ENCODE data around the gene DSN1.

DSN1 gene

DNA sequence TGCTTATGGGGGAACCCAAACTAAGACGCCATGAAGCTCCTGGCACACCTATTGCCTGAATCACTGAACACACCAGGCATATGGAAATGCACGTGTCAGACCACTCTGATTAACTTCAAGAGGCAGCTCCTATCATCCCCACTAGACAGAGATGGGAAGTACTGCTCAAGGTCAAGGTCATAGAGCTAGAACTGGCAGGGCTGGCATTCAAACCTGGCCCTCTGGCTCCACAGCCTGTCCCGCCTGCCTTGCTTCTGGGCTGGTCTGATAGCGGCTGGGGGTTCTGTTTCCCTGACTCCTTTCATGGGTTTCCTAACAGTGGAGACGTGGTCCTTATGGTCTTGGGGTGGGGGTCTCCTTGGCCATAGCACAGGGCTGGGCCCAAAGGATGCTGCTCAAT, 22.6 kb upstream of the DSN1 start:
- DNase-seq (ENCODE audit: low read depth, low spot score), result no peak

DNA sequence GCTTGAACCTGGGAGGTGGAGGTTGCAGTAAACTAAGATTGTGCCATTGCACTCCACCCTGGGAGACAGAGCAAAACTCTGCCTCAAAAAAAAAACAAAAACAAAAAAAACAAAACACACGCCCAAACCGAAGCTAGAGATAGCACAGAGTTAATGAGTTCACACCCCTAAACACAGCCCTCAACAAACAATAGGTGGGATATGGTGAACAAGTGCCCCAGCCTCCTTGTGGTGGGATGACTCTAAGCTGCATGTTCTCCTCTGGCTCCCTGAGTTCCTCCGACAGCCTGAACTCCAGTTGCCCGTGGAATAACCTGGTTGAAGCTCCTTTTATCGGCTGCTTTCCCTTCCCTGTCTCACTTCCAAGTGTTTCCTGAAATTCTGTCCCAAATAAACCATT, 22.1 kb upstream of the DSN1 start:
- DNase-seq (ENCODE audit: low read depth, low spot score), result no peak

DNA sequence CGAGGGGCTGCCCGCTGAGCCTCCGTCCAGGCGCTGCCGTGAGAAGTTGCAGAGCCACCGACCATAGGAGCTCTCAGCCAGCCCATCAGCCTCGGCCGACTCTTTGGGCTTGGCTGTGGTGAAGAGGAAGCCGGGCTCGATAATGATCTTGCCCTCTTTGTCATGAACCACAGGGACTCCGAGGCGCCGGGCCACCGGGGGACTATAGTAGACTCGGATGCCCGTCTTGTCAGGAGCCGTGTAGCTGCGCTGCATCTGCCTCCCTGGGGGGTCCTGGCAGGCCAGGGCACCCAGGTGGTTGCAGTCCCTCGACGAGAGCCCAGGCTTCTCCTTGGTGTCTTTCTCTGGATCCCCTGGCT, 20.5 kb upstream of the DSN1 start:
- DNase-seq (ENCODE audit: low read depth, low spot score), result no peak

DNA sequence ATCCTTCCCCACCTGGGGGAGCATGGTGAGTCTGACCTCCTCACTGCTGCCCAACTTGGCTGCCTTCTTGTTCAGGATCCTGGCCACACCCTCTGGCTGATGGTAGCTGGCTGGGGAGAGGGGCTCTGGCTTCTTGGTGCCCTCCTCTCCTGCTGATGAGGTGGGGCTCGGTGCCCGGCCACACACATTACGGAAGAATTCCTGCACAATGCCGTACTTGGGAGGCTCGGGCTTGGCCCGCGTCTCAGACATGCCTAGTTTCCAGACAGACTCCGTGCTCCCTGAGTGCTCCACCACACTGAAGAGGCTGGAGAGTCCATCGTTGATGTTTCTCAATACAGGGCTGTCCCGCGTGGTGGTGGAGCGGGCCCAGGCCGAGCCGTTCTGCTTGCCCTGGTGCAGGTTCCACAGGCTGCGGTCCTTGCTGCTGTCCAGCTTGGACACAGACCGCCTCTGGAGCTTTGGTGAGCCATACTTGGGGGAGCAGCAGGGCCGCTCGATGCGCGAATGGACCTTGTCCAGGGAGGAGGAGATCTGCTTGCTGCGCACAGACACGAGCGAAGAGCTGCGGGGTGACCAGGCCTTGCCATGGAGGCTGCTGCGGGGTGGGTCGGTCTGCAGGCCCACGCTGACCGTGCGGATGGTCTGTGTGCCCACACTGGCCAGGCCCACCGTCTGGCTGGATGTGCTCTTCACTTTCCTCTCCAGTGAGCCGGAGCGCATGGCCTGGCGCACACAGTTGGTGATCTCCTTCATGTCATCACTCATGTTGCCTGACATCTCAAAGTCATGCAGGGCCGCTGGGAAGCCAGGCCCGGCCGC, 19.9 kb upstream of the DSN1 start:
- no peak for DNase-seq (ENCODE audit: low read depth, low spot score)

DNA sequence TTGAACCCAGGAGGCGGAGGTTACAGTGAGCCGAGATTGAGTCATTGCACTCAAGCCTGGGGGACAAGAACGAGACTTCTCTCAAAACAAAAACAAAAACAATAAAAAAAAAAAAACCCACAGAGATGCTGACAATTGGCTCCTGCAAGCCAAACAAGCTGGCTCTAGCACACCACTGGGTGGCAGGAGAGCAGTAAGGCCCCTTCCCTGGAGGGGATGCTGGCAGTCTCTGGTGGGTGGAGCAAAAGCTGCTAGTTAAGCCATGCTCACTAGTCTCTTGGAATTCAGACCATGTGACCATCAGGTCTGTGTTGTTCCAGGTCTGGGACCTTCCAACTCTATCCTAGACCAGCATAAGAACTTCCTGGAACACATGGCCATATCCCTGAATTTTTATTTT, 18.9 kb upstream of the DSN1 start:
- no peak for DNase-seq (ENCODE audit: low read depth, low spot score)

DNA sequence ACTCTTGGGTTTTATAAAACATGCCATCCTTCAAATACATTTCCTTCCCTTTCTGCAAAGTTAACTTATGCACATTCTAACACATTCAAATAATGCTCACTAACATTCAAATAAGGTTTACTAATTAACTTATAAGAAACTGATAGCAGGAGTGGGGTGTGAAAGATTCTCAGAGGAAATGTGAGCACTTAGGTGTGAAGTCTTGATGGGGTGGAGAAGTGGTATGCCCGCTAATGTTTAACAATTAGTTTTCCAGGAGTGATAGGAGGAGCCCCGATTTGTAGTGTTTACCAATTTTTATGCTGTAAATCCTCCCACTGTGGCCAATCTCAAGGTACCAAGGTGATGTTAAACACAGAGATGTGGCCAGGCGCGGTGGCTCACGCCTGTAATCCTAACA, 18.3 kb upstream of the DSN1 start:
- DNase-seq (ENCODE audit: low read depth, low spot score), result no peak

DNA sequence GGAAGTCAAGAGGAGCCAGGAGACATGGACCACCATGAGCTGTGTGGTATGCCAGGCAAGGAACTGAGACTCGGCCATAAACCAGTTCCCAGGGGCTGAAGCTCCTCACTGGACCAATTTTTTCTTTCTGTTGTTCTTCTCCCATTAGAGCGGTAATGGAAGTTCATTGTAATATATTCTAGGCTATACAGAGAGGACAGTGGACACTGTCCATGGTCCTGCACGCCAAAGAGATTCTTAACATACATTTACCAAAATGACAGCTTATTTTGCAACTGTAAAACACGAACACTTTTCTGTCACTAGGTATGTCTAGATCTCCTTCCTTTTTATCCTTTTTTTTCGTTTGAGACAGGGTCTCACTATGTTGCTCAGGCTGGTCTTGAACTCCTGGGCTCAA, 13.1 kb upstream of the DSN1 start:
- DNase-seq (ENCODE audit: low read depth, low spot score), result no peak

DNA sequence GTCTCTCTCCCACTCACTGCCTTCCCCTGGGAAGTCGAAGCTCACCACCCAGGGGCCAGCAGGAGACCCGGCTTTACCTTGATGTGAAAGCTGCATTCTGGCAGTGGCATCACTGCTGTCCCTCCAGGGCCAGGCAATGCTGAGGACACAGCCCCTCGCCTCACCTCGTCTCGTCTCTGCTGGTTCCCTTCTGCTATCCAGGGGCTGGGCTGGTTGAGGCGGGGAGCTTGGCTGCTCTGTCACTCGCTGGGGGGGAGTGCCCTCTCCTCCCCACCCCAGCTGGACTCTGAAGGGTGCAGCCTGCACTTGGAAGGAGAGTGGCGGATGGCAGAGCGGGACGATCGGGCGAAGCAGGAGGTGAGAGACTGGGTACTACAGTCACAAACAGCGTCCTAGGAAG, 12.7 kb upstream of the DSN1 start:
- no peak for DNase-seq (ENCODE audit: low read depth, low spot score)

DNA sequence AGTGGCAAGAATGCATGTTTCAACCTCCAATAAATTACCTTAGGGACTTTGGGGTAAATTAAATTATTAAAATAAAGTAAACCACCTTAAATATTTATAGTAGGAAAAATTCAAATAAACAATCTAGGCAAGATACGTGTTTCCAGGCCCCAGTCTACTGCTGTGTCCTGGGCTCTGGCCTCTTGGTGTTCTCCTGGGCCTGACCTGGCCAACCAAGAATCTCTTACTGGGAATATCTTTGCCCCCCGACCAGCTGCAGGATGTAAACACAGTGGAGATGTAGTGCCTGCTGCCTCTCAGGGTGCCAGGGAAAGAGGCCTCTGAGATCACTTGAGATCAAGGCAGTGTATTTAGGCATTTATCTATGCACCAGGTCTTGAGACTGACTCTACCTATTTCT, 11.7 kb upstream of the DSN1 start:
- no peak for DNase-seq (ENCODE audit: low read depth, low spot score)

DNA sequence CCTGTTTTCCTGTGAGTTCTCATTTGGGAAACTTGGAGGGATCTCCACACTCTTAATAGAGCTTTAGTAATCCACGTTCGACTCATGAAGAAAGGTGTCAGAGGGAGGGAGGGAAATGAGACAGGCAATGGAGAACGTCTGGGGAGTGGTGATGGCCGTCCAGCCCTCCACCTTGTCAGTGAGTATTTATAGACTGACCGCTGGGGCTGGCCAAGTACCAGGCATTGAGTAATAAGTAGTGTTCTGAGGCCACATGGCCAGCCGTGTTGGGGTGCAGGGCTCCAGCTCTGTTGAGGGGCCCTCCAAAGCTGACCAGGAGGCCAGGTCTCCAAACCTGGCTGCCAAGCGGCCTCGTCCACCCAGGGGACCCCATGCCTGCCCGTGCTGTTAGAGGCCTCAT, 11.3 kb upstream of the DSN1 start:
- no peak for DNase-seq (ENCODE audit: low read depth, low spot score)

DNA sequence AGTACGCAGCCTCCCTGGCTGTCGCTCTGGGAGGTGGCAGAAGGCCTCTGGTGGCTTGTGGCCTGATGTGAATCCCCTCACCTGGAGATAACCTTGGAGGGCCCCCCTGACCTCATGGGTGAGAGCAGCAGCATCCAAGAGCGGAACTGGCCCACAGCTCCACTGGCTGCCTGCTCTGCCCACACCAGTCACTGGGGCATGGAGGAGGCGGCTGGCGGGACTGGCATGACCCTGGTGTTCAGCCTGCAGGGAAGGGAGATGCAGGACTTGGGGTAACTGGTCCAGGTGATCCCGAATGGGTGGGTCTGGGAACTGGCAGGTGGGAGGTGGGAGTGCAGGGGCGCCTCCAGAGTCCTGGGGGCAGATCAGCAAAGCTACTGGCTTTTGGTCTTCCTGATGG, 10.6 kb upstream of the DSN1 start:
- no peak for DNase-seq (ENCODE audit: low read depth, low spot score)

DNA sequence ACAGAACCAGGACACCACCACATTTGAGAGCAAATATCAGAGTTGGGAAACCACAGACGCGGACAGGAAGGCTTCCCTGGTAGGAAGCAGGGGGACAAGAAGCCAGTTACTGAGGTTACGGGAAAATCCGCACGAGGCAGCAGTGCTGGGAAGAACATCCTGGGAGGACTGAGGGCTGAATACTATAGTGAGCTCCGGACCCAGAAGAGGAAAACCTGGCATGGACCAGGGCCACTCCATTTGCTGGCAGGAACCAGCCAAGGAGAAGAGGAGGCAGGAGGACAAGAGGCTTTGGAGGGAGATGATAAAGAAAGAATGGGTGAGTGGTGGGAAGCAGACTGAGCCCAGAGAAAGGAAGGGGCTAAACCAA, 6.1 kb upstream of the DSN1 start:
- peak; percentile 25 for DNase-seq (ENCODE audit: low read depth, low spot score)

DNA sequence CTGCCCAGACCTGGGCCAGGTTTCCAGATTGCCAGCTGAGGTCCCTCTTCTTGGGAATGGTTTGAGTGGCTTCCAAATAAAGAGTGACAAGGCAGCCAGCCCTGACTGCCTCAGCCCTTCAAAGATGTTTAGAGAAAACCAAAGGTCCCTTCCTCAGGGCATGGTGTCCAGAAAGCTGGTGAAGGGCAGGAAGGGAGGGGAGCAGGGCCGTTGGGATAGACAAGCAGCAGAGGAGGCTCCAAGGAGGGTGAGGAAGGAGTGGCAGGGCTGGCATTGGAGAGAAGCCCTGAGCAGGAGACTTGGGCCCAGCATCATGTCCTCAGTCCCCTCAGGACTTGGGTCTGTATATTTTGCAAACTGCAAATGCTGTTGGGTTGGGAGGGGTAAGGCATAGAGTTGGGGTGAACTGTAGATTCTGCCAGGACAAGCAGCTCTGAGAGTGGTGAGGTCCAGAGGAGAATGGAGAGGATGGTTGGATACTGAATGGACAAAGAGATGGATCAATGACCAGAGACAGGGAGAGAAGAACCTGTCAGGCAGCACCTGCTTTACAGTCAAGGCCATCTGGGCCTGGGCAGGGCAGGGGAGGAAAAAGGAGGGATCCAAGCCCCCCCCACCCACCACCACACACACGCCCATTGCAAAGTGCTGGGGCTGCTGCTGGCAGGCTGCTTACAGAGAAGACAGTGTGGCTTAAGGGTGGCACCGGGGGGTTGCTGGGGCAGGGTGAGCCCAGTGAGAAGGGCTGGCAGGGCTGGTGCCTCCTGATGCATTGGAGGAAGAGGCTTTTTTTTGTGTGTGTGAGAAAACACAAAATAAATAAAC, 5.5 kb upstream of the DSN1 start:
- no peak for DNase-seq (ENCODE audit: low read depth, low spot score)

DNA sequence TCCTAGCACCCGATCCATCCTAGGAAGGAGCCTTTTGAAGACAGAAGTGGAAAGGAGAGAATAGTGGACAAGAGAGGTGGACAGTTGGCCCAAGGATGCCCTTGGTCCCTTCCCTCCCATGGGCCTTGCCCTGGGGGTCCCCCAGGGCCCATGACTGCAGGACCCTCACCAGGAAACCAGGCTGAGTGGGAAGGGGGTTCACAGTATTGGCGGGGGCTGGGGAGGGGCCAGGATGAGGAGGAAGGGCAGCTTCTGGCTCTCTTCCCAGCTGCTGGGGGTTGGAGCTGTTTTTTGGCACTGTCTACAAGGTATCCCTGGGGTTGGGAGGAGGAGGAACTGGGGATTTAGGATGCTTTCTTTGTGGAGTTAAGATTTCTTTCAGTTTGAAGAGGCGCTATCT, 4.0 kb upstream of the DSN1 start:
- no peak for DNase-seq (ENCODE audit: low read depth, low spot score)

DNA sequence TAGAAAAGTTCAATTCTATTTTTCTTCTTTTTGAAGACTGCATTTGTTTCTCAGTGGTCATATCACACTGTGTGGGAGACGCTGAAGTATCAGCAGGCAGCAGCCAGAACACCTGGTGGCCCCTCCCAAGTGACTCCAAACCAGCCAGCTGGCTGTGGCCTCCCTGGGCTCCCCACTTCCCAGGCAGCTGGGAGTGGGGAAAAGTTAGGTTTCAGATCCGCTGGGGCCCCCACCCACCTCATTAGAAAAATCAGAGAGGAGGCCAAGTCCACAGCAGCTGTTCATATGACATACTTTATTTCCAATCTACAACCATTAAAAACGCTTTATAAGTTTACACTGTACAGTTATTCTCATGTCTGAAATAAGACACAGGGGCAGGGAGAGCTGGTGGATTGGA, 3.6 kb upstream of the DSN1 start:
- DNase-seq (ENCODE audit: low read depth, low spot score), result no peak

DNA sequence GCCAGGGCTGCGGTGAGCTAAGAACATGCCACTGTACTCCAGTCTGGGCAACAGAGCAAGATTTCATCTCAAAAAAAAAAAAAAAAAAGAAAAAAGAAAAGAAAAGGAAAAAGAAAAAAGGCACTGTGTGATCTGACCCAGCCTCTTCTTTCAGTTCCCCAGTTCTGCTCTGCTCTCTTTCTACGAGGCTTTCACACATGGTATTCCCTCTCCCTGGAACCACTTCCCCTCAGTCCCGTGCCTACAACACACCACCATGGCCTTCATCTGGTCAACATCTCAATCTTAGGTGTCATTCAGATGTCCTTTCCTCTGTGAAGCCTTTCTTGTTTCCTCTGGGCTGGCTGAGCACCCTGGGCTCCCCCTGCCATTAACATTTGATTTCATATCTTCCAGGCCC, 2.3 kb upstream of the DSN1 start:
- no peak for DNase-seq (ENCODE audit: low read depth, low spot score)

DNA sequence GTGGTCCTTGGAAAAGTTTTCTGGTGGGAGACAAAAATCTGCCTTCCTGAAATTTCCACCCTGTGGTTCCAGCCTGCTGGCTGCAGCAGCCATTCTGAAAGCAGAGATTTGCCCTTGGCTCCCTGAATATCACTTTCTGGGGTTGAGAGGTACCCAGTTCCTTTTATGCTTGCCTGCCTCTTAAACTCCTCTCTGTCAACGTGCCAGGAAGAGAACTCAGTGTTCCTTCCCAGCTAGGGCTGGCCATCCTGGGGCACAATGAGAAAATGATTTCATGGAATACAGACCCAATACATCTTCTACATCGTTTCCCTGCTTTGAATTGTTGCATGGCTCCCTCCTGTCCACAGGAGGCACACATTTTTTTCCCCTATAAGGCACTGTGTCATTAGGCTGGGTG, 1.6 kb upstream of the DSN1 start:
- DNase-seq (ENCODE audit: low read depth, low spot score), result no peak

DNA sequence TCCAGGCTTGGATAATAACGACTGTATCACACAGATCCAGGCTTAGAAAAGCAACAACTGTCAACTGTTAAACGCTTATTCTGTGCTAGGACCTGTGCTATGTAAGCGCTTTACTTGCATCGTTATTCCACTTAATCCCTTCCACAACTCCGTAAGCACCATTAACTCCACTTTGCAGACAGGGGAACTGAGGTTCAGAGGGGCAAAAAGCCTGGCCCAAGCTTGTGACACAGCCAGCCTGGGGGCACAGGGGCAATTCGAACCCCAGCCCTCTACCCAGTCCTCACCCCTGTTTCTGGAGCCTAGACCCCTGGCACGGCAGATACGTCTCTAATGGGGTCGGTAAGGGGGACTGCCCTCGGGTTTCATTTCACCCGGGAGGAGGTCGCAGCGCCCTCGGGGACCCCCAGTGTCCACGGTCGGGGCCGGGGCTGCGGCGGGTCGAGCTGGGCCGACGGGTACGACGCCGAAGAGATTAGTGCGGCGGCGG, 411 bp downstream of the DSN1 start:
- DNase-seq (ENCODE audit: low read depth, low spot score), result no peak

DNA sequence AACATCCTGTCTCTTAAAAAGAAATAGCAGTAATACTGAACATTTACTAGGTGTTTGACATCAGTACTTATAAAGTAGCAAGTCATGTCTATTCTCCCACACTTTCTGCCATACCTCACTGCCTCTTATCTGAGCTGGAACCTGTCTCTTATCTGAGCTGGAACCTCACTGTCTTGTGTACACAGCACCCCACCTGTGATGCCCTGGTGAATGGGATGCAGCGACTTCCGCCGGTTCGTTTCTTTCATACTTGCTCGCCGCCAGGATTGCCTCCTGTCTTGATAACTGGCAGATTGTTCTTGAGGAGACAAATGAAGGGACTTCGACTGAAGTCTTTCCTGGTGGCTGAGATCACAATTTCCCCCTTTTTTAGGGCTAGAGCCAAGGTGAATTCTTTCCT, 2.9 kb downstream of the DSN1 start:
- no peak for DNase-seq (ENCODE audit: low read depth, low spot score)

DNA sequence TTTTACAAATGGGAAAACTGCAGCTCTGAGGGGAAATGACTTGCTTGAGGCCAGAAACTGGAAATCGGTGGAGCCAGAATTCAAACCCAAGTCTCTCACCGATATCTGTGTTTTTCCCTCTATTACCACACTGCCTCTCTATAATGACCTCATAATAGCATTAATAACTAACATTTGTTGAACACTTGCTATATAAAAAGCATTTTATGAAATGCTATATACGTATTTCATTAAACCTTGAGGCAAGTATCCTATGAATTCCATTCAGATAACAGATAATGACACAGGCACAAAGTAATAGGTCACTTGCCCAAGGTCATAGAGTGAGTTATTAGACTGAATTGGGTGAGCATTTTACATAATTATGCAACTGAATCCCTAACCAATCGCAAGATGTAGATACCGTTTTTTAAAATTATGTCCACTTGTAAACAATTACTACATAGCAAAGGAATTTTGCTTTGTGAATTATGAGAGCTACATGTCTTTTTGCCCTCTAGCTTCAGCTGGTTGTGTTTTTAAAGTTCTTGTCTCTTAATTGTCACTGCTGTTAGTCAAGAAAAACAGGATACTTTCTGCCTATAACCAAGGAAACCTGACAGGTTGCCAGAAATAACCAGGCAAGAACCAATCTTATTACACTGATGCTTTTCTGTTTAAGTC, 4.7 kb downstream of the DSN1 start:
- no peak for DNase-seq (ENCODE audit: low read depth, low spot score)

DNA sequence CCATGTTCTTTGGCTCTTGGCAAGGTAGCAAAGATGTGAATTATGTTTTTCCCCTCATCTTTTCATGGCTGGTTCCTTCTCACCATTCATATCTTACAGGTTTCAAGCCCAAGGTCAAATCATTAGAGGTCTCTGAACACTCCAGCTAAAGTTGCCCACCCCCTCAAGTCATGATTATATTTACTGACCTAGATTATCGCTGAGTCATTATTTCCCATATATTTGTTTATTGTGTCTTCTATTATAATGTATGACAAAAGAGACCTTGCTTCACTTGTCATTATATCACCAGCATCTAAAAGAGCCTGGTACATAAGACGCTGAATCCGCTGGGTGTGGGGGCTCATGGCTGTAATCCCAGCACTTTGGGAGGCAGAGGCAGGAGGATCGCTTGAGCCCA, 12.4 kb downstream of the DSN1 start:
- no peak for DNase-seq (ENCODE audit: low read depth, low spot score)

DNA sequence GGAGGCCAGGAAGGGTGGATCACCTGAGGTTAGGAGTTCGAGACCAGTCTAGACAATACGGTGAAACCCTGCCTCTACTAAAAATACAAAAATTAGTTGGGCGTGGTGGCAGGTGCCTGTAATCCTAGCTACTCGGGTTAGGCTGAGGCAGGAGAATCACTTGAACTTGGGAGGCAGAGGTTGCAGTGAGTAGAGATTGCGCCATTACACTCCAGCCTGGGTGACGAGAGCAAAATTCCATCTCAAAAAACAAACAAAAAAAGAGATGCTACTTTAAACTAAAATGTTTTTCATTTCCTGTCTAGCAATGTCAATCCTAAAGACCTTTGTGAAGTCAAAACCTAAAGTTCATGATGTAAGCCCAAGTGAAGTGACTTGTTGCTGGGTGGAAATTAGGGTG, 12.9 kb downstream of the DSN1 start:
- no peak for DNase-seq (ENCODE audit: low read depth, low spot score)

DNA sequence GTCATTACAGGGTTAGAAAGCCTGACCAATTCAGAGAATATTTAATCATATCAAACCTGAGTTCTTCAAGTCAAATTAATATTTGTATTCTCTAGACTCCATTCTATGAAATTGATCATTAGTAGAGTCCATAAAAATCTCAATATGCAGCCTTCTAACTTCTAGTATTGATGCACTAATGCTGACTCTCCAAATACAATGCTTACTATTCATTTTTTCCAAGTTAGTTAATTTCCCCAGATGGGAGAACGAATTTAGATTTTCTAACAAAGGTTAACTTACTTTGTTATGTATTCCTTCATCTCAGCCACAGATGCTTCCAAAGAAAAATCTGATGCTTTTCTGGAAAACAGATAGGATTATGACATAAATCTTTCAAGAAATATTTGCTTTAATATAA, 15.3 kb downstream of the DSN1 start:
- DNase-seq (ENCODE audit: low read depth, low spot score), result no peak
